ENCODE data around the gene FSCN2. TPM values are rescaled to one million over a fixed set of nuclear protein-coding genes. Genes with fewer than 3 reads are reported as not detected.

FSCN2 gene
- total and polyA plus RNA-seq, 11 donors, result 0.22 to 0.72 (median 0.38) TPM; not detected in 3

GRCh38 chr17:81564778-81565177 lies 36.6 kb downstream of the FSCN2 start:
- WGBS, 4 donors, result 93 to 95% (median 94%) methylated on average over 17 of the region's 17 CpGs
- no peaks in the 10 kb centered on the region for H3K9me3 ChIP-seq
- peaks cover 3 to 100% (median 92%) of the 10 kb centered on the region in 9 donors for H3K36me3 ChIP-seq
- H3K4me3 ChIP-seq, result no peak overlapping the region
- H3K27ac ChIP-seq, result no peak overlapping the region
- peak in 2 of 5 donors; percentile 23 to 27 for DNase-seq
- intact Hi-C loops (cut with DNase I), result loop anchor here in 1 of 10 donors (5.0 kb wide), 1 partner anchor 38 kb away; no protein-coding TSS in a partner anchor
- H3K4me1 ChIP-seq, result peaks cover 9 to 66% (median 21%) of the 10 kb centered on the region in 12 donors
- no peaks in the 10 kb centered on the region for H3K27me3 ChIP-seq
- TF ChIP-seq CTCF (IDR thresholded peaks at IDR 0.05) (no peak), POLR2A (IDR thresholded peaks at IDR 0.05) (no peak)
- ATAC-seq, result no peak

- Histone ChIP-seq H3K36me3 (peaks cover 3 to 100% (median 92%) of the 10 kb centered on the region in 9 donors), H3K27me3 (no peaks in the 10 kb centered on the region), H3K9me3 (no peaks in the 10 kb centered on the region), H3K4me1 (peaks cover 9 to 61% (median 21%) of the 10 kb centered on the region in 12 donors), H3K27ac (peak overlapping the region in 4 of 12 donors; percentile 44 to 82 (median 75)), H3K4me3 (no peak overlapping the region)
- ATAC-seq, result no peak
- 93 to 95% (median 94%) methylated on average over 12 to 16 of the region's 16 CpGs for WGBS, 4 donors
- DNase-seq, result peak in 2 of 5 donors; percentile 20 to 40
- TF ChIP-seq CTCF (IDR thresholded peaks at IDR 0.05) (no peak), POLR2A (IDR thresholded peaks at IDR 0.05) (no peak)
- intact Hi-C loops (cut with DNase I), result no loop called here
Measured at GRCh38 chr17:81565231-81565630, 37.1 kb downstream of the FSCN2 start.

DNA sequence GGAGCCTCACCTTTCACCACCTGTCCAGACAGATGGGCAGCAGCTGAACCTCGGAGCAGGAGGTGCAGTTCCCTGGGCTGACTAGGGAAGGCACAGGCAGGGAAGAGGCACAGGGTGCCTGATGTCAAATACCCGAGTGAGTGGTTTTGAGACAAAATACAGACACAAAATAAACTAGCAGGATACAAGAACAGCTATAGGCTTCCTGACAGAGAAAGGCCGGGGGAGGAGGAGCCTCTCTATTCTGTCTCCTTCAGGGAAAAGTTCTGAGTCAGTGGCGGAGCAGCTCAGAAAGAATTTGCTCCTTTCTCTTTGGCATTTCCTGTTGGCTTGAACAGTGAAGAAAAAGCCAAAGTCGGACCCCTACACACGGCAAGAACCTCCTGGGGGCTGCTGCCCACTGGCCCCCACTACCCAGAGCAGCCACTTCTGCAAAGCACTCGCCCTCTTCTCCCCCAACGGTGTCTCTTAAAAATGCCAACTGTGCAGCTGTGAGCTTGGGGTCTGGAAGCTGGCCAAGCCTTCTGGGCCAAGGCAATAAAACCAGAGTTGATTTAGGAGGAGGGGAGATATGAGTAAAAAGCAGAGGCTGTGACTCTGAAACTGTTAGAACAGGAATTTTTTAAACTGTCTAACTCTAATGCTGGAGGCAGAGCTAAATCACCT lies 38.4 kb downstream of the FSCN2 start:
- H3K4me3 ChIP-seq, result peak overlapping the region in 6 of 12 donors; percentile 4 to 40 (median 14)
- no peaks in the 10 kb centered on the region for H3K9me3 ChIP-seq
- intact Hi-C loops (cut with DNase I), result no loop called here
- no peaks in the 10 kb centered on the region for H3K27me3 ChIP-seq
- DNase-seq (peak in 4 of 5 donors; percentile 62 to 83 (median 68)), ATAC-seq (peak; percentile 41 to 81 (median 77))
- WGBS, 4 donors, result 4 to 11% (median 7%) methylated on average over 8 of the region's 8 CpGs
- peak overlapping the region; percentile 27 to 84 (median 72) for H3K27ac ChIP-seq
- peaks cover 9 to 47% (median 21%) of the 10 kb centered on the region in 12 donors for H3K4me1 ChIP-seq
- peaks cover 6 to 100% (median 92%) of the 10 kb centered on the region in 9 donors for H3K36me3 ChIP-seq
- peak in 1 of 2 donors; percentile 9 for TF ChIP-seq POLR2A (IDR thresholded peaks at IDR 0.05)
- no peak for TF ChIP-seq CTCF (IDR thresholded peaks at IDR 0.05)

- H3K27ac ChIP-seq, result peak overlapping the region in 11 of 12 donors; percentile 52 to 84 (median 73)
- H3K4me1 ChIP-seq, result peaks cover 9 to 43% (median 21%) of the 10 kb centered on the region in 12 donors
- intact Hi-C loops (cut with DNase I), result no loop called here
- no peak for DNase-seq
- ATAC-seq, result no peak
- WGBS, 4 donors, result 62 to 72% (median 65%) methylated on average over 4 of the region's 4 CpGs
- no peaks in the 10 kb centered on the region for H3K9me3 ChIP-seq
- peaks cover 6 to 100% (median 92%) of the 10 kb centered on the region in 9 donors for H3K36me3 ChIP-seq
- TF ChIP-seq POLR2A (IDR thresholded peaks at IDR 0.05), result no peak
- no peak for TF ChIP-seq CTCF (IDR thresholded peaks at IDR 0.05)
- H3K27me3 ChIP-seq, result no peaks in the 10 kb centered on the region
- peak overlapping the region in 2 of 12 donors; percentile 4 to 20 for H3K4me3 ChIP-seq
Measured at GRCh38 chr17:81567191-81567590, 39.0 kb downstream of the FSCN2 start.
